ENCODE data around the gene ZDHHC19.

DNA sequence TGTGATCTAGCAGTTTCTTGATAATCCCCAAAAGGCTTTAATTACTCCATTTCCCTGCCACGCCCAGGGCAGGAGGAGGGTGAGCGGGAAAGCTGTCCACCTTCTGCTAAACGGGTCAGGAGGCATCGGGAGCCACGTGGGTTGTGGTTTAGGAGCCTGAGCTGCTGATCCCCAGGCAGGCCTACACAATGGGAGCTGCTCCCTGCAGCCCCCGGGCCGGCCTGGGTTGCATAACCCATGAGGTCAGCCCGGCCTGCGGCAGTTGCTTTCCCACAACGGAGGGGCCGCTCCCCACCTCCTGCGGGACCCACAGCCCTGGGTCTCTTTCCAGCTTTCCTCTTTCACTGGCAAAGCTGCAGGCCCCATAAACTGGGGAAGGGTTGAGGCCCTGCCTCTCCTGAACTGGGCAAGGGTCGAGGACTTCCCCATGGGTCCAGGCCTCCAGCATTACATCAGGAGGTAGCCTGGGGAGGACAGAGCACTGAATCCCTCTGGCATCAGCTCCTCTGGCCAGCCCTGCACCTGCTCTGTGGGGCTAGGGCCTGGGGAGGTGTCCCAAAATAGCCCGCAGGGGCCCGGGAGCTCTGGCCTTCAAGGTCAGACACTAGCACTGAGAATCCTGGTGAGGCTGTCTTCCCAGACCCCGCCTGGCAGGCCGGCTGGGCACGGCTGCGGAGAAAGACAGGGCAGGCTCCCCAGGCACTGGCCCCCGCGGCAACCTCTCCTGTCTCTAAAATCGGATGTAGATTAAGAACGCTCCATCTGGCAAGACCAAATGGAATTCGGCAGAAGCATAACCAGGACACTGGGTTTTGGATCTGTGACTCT lies 47.3 kb downstream of the ZDHHC19 start:
- TF ChIP-seq, protein P1, sequence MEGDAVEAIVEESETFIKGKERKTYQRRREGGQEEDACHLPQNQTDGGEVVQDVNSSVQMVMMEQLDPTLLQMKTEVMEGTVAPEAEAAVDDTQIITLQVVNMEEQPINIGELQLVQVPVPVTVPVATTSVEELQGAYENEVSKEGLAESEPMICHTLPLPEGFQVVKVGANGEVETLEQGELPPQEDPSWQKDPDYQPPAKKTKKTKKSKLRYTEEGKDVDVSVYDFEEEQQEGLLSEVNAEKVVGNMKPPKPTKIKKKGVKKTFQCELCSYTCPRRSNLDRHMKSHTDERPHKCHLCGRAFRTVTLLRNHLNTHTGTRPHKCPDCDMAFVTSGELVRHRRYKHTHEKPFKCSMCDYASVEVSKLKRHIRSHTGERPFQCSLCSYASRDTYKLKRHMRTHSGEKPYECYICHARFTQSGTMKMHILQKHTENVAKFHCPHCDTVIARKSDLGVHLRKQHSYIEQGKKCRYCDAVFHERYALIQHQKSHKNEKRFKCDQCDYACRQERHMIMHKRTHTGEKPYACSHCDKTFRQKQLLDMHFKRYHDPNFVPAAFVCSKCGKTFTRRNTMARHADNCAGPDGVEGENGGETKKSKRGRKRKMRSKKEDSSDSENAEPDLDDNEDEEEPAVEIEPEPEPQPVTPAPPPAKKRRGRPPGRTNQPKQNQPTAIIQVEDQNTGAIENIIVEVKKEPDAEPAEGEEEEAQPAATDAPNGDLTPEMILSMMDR (IDR thresholded peaks at IDR 0.05; ENCODE audit: low read length), result no peak
- TF ChIP-seq EZH2 (IDR thresholded peaks at IDR 0.05; ENCODE audit: borderline replicate concordance, low read length), result no peak

All from OCI-LY1 (cell line).